IPS-NIHi7 (cell line): ENCODE measurements around the gene KCNQ1.

ENCODE experiments used
- DNase-seq: peaks from one replicate; pipeline ENCODE4 v3.0.0; 2012; ENCODE audit warnings: mixed read lengths; ENCODE audit errors: extremely low spot score

The KCNQ1 gene

GRCh38 chr11:2681408-2682145, 236.8 kb downstream of the KCNQ1 start:
- DNase-seq: no peak

GRCh38 chr11:2683806-2684205, 239.0 kb downstream of the KCNQ1 start:
- DNase-seq: no peak

GRCh38 chr11:2684581-2684980, 239.8 kb downstream of the KCNQ1 start:
- DNase-seq: no peak

- no peak for DNase-seq
Measured at GRCh38 chr11:2685051-2685450, 240.2 kb downstream of the KCNQ1 start.

GRCh38 chr11:2685566-2686359, 241.0 kb downstream of the KCNQ1 start:
- no peak for DNase-seq

- no peak for DNase-seq
Measured at GRCh38 chr11:2686360-2687222, 241.8 kb downstream of the KCNQ1 start.

GRCh38 chr11:2687223-2687530, 242.4 kb downstream of the KCNQ1 start:
- DNase-seq: no peak

- DNase-seq: peak; percentile 70
Measured at GRCh38 chr11:2687782-2688191, 243.0 kb downstream of the KCNQ1 start.

- DNase-seq: no peak
Measured at GRCh38 chr11:2688381-2689231, 243.8 kb downstream of the KCNQ1 start.

GRCh38 chr11:2689651-2690575, 245.1 kb downstream of the KCNQ1 start:
- no peak for DNase-seq

- no peak for DNase-seq
Measured at GRCh38 chr11:2690596-2691354, 246.0 kb downstream of the KCNQ1 start.

GRCh38 chr11:2691355-2691761, 246.6 kb downstream of the KCNQ1 start:
- no peak for DNase-seq

- peak; percentile 66 for DNase-seq
Measured at GRCh38 chr11:2691991-2692875, 247.4 kb downstream of the KCNQ1 start.

GRCh38 chr11:2693271-2694261, 248.8 kb downstream of the KCNQ1 start:
- peak; percentile 89 for DNase-seq

- DNase-seq: no peak
Measured at GRCh38 chr11:2694495-2694894, 249.7 kb downstream of the KCNQ1 start.

- DNase-seq: no peak
Measured at GRCh38 chr11:2694995-2695939, 250.5 kb downstream of the KCNQ1 start.
